Activated T-cell treated with anti-CD3 and anti-CD28 coated beads for 48 hours (primary cell): ENCODE data around the gene CLDN18.
A peak's percentile ranks its signal among the peaks of the same experiment; 100 is the strongest.

Experiments
- DNase-seq: peaks from one replicate; pipeline ENCODE4 v3.0.0-alpha.2; 2020; ENCODE audit warnings: low read depth

Gene CLDN18

DNA sequence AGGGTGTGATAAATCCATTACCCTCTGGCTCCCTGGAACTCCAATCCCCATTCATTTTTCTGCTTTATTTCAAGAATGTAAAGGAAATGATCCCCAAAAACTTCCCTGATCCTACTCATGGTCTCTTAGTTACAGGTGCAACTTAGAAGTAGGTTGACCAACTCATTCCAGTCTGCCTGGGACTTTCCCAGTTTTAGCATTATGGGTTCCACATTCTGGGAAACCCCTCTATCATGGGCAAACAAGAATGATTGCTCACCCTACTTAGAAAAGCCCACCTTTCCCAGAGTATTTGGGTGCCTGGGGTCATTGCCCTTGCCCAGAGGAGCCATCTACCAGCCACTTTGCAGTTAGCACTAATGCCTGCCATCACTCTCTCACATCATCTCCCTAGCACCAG, 15.6 kb downstream of the CLDN18 start:
- no peak for DNase-seq

DNA sequence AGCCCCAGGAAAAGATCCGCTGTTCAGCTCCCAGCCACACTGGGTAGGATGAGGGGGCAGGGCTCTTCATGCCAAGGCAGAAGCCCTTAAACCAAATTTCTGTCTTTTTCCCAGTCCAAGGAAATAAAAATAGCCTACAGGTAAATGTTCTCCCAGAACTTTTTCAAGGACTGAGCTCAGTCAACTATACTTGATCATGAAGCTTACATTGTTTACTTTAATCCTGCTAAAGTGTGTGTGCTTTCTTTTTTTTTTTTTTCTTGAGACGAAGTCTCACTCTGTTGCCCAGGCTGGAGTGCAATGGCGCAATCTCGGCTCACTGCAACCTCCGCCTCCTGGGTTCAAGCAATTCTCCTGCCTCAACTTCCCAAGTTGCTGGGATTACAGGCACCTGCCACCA, 17.9 kb downstream of the CLDN18 start:
- DNase-seq = no peak

DNA sequence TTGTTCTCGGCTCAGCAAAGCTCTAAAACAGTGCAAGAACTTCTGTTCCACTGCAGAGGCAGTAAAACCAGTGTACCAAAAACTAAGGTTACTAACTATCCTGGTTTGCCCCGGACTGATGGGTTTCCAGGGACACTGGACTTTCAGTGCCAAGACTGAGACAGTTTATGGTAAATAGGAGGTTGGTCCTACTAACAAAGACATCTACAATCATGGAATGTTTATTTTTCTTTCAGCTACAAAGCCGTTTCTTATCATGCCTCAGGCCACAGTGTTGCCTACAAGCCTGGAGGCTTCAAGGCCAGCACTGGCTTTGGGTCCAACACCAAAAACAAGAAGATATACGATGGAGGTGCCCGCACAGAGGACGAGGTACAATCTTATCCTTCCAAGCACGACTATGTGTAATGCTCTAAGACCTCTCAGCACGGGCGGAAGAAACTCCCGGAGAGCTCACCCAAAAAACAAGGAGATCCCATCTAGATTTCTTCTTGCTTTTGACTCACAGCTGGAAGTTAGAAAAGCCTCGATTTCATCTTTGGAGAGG, 20.8 kb downstream of the CLDN18 start:
- DNase-seq = no peak

DNA sequence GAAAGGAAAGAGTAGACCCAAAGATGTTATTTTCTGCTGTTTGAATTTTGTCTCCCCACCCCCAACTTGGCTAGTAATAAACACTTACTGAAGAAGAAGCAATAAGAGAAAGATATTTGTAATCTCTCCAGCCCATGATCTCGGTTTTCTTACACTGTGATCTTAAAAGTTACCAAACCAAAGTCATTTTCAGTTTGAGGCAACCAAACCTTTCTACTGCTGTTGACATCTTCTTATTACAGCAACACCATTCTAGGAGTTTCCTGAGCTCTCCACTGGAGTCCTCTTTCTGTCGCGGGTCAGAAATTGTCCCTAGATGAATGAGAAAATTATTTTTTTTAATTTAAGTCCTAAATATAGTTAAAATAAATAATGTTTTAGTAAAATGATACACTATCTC, 21.6 kb downstream of the CLDN18 start:
- no peak for DNase-seq

DNA sequence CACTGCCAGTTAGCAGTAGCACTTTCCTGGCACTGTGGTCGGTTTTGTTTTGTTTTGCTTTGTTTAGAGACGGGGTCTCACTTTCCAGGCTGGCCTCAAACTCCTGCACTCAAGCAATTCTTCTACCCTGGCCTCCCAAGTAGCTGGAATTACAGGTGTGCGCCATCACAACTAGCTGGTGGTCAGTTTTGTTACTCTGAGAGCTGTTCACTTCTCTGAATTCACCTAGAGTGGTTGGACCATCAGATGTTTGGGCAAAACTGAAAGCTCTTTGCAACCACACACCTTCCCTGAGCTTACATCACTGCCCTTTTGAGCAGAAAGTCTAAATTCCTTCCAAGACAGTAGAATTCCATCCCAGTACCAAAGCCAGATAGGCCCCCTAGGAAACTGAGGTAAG, 22.6 kb downstream of the CLDN18 start:
- DNase-seq = no peak

DNA sequence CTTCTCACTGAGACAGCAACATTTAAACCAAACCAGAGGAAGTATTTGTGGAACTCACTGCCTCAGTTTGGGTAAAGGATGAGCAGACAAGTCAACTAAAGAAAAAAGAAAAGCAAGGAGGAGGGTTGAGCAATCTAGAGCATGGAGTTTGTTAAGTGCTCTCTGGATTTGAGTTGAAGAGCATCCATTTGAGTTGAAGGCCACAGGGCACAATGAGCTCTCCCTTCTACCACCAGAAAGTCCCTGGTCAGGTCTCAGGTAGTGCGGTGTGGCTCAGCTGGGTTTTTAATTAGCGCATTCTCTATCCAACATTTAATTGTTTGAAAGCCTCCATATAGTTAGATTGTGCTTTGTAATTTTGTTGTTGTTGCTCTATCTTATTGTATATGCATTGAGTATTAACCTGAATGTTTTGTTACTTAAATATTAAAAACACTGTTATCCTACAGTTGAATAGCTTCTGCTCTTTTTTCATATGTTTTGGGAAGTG, 23.3 kb downstream of the CLDN18 start:
- DNase-seq = no peak

DNA sequence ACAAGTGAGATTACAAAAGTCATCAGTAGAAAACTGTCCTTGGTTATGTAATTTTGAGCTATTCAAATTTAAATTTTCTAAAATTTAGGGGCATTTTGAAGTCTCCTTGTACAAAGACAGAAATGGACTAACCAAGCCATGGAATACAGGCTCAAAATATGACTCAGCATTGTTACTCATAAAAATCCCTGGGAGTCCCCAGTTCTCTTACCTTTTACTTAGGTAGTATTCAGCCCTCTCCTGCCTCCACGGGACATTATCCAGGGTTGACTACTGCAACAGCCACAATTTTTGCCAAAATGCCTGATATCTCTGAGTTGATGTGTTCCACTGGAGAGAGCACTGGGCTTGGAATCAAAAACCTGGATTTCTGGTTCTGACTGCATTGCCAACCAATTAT, 25.0 kb downstream of the CLDN18 start:
- no peak for DNase-seq

DNA sequence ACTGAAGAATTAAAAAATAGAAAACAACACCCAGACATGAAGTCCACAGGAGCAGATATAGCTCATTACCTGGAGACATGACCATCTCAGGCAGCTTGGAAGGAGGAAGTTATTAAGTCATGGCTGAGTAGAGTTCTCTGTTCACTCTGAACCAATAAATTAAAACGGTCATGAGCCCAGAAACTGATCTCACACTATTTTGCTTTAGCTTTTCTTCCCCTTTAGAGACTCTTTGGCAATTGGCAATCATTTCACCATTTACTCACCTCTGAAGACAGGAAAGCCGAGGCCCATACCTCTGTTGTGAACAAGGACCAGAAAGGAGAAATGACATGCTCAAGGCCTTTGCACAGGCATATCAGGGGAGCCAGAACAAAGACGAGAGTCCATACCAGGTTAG, 26.6 kb downstream of the CLDN18 start:
- DNase-seq = no peak

DNA sequence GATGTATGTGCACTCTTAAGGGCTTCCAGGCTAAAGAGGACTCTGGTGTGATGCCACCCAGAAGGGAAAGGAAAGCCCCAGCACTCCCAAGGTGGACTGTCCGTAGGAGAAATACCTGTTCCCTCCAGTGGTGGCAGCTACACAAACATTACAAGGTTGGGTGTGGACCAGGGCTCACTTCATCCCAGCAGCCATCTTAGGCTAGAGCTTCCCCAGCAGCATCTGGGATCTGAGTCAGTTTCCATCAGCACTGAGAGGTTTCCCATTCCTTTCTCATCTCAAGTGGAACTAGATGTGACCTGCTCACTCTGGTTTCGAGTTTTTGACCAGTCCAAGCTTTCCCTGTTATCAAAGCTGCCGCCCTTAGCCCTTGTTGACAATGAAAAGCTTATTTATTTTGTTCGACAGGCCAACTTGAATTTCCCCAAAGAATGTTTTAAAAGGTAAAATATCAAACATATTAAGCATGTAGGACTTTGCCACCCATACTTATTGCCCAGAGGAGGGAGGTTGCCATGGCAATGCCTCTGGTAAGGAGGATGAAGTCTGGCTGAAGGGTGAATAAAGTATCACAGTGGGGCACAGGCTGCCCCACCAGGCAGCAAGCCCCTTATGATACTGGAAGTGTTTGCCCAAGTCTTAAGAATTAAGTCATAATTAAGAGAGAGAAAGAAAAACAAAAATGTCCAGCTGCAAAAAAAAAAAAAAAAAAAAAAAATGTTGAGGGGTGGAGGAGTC, 28.9 kb downstream of the CLDN18 start:
- DNase-seq = no peak

DNA sequence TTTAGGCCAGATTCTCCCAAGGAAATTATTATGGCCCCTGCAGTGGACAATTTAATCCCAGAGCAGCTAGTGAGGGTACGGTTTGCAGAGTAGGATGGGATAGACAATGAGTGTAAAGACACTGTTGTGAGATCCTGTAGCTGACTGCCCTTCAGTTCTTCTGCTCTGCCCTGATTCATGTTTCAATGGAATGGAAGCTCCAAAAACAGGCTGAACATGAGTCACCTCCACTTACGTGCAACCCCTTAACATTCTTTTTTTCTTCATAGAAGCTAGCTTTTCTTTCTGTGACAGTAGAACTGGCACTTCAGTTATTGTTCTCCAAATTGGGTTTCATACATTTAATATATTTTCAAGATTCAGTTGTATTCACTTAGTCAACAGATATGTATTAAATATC, 32.1 kb downstream of the CLDN18 start:
- DNase-seq = no peak

DNA sequence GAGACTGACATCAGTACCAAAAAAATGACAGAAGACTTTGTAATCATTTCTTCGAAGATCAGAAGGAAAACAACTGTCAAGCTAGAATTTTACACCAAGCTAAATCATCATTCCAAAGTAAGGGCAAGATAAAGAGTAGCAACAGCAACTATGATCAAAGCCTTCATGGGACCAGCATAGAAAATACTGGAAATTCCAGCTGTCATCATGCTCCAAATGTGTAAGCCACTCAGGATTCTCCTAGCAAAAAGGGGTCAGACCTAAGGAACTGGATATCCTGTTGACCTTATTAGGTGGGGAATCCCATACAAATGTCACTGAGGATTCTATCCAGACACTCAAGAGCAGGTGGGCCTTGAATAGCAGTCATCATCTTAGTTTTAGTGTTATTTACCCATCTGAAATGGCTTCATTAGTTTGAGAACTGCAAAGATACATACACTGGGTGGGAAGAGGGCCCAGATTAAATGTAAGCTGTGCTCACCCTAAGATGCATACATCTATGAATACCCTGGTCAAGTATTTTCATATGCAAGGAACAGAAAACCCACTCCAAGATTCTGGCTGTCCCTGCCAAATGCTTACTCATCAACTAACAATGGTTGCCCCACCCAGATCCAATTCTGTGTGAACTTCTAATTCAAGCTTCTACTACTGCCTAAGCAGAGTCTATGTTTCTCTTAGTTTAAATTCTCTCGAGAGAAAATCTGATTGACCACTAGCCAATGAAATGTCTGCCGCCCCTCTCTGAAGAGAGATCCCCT, 33.5 kb downstream of the CLDN18 start:
- no peak for DNase-seq

DNA sequence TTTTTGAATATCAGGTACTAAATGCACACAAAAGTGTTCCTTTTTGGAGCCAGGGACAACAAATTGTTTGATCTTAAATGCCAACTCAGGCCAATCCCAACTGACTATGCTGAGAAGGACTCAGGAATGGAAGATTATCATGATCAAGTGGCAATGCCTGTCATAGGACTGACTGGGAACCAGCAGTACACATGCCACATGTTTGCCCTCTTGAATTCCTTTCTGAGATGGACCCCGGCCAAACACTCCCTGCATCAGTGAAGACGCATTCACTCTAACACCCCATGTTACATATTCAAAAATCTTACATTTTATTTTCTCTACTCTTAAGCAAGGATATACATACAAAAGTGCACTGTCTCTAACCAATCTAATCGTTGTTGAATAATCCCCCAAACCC, 36.1 kb downstream of the CLDN18 start:
- DNase-seq = no peak

DNA sequence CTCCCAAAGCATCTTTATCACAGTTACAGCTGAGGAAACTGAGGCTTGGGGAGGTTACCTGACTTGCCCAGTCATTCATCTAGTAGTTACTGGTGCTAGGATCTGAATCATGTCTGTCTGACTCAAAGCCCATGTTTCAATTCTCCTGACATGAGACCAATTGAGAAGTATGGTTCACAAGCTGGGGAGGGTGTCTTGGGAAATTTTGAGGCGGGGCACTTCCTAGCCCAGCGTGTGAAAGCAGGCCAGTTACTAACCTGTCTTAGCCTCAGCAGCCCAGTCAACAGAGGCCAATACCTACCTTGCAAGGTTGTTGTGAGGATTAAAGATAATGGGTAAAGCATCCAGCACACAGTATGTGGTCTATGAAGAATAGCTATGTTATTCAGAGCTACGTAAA, 37.0 kb downstream of the CLDN18 start:
- no peak for DNase-seq

DNA sequence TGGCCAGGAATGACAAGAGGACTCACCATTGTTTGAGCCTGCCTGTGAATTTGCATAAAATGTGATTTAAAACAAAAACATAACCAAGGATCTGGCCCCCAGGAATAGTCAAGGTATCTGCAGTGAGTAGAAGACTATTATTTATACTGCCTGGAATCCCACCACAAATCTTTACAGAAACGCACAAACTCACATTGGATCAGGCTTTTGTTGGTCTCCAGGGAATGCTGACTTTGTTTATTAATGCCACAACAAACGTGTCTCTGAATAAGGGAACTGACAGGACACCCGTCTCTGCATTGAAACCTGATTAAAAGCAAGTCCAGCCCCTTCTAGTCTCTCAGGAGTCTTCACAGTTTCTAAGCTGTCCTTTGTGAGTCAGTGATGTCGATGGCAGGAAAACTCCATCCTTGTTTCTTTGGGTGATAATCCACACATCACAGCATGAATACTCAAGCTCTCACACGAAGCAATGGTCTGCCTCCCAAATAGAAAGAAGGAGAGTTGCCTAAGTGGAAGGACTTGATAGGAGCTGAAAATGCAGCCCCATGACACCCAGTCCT, 37.7 kb downstream of the CLDN18 start:
- DNase-seq = no peak

DNA sequence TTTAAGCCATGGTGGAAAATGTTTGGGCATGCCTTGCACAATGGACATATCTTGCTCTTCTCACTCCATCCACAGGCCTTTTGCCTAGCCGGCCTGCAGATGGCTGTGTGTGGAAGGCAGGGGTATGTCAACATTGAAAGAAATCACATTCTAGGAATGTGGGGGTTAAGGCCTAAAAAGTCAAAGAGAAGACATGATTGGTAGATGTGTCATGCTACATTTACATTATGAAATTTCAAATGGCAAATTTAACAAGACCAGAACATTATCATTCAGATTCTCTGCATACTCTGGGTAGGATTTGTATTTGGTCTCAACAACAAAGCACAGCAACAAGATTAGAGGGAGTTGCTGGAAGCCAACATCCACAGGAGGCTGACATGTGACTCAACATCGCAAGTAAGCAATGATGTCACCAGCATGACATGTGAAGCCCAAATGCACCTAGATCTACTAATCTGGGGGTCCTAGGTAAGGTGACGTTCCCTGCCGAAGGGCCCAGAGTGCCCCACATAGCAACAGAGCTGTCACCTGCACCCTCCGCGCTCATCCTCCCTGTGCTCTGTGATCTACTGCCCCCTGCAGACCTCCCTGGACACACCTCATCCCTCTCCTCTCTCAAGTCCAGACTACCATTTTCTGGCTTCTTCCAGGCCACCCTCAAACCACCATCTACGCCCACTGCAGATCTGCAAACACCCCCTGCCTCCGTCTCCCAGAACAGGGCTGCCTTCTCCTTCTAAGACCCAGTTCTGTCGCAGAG, 39.4 kb downstream of the CLDN18 start:
- no peak for DNase-seq

DNA sequence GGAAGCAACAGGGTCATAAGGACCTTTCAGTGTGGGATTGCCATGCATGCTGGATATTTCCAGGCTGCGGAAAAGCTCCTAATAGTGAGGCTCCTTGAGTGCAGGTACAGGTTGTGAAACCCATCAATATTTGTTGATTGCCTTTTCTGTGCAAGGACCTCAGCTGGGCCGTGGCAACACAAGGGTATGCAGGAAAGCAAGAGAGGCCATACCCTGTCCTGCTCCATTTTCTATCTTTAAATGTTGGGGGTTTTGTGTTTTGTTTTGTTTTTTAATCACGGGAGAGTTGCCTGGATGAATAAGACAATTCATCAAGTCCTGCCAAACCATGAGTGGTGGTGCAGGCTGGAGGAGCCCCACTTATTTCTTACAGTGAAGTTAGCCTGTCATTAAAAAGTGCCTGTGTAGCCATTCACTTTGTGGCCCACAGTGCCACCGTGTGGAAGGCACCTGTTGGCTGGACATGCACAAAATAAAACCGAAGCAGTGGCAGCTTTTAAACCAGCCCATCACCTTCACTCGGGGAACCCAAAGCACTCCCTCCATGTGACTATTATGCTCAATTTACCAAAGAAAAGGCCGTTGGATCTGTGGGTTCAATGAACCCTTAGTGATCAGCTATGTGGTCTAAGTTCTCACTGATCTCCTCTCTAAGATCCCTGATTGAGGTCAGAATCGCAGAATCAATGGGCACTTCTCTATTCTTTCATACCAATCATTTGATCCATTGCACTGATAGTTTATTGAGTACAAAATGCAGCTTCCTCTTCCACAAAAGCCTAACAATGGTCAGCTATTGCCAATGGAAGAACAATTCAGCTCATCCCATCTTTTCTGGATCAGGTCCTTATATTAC, 42.2 kb downstream of the CLDN18 start:
- peak; percentile 22 for DNase-seq

DNA sequence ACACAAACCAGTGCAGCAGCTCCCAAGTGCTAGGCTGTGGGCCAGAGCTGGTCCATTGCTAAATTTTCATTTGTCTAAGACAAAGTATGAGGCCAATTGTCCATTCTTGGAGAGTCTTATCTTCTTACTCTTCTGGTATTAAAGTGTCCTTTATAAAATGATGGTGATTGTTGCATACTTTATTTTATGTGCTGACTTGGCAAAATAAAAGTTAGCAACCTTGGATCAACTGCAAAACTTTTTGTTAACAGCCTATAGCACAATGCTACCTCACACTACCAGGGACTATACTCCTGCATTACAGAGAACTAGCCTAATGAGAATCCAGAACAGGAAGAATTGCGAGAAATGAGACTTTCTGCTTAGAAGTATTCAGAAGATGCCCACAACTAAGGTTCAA, 44.1 kb downstream of the CLDN18 start:
- DNase-seq = no peak

DNA sequence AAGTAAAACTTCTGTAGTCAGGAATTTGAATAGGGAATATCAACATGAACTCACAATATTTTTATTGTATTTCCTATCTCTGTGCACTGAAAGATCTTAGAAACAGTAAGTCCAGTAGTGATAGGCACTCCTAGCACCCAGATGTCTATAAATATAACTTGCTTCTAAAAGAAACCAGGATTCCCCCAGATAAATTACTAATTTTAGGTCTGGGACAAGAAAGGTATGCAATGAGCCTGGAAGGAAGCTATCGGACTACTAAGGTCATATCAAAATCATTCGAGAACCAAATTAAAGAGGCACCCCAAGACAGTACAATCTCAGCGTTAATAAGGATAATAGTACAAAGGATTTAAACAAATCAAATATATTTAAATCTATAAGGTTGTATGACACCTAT, 47.4 kb downstream of the CLDN18 start:
- DNase-seq = no peak

DNA sequence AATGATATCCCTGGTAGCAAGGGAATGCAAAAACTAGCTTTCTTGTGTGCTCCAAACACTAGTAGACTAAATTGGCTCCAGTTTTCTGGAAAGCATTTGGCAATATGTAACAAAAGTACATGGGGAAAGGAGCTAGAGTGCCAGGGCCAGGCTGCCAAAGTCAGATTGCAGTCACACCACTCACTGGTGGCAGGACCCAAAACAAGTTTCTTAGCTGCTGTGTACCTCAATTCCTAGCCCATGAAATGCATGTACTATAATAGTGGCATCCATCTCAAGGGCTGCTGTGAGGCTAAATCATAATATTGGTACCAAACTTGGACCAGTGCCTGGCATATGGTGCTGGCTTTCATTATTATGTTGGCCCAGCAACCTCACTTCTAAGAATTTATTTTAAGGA, 49.3 kb downstream of the CLDN18 start:
- DNase-seq = no peak

DNA sequence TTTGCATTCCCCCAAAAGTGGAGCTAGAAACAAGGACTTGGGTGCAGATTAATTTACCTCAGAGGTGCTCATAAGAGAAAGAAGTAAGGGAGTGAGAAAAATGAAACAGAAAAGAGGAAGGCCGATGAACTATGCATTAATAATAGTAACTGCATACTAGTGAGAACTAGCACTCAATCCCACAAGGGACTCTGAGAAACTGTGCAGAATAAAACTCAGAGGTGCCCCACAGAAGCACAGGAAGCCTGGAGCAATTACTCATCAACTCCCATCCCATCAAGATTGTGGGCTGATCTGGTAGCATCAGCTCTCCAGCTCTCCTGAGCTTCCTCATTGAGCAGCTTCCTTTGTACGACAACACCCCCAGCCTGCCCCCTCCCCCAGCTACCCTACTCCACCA, 50.8 kb downstream of the CLDN18 start:
- no peak for DNase-seq

DNA sequence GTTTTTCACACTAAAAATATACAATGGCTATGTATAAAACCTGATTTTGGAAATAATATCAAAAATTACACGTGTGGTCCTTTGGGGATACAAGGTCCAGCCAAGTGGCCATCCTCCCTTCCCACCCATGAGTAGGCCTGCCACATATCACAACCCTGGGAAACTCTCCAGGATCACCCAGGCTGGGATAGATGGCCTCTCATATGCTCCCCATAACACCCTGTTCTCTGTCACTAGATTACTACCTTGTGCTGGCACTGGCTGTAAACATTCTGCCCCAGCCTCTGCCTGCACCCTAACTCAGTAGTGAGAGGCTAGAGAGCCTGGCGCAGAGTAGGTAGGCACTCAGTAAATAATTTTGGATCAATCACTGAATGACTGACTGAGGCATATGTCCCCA, 52.1 kb downstream of the CLDN18 start:
- no peak for DNase-seq
